HEK293T (cell line): ENCODE data around the gene C4orf17.

Experiments used
- BHLHE40 ChIP-seq: fragments of 450-650 bp; IDR thresholded peaks from 2 replicates; pipeline ENCODE4 v1.6.1; 2016; ENCODE audit warnings: mild to moderate bottlenecking, moderate library complexity, borderline replicate concordance
- ELF4 ChIP-seq: fragments of 450-650 bp; IDR thresholded peaks from 2 replicates; pipeline ENCODE4 v1.6.1; 2017; ENCODE audit warnings: antibody characterized with exemption
- FOXK2 ChIP-seq: fragments of 450-650 bp; IDR thresholded peaks from 2 replicates; pipeline ENCODE4 v1.6.1; 2016; ENCODE audit warnings: mild to moderate bottlenecking
- FOXM1 ChIP-seq: fragments of 450-650 bp; IDR thresholded peaks from 2 replicates; pipeline ENCODE4 v1.6.1; 2017; ENCODE audit warnings: mild to moderate bottlenecking, borderline replicate concordance
- HDGF ChIP-seq: fragments of 450-650 bp; IDR thresholded peaks from 2 replicates; pipeline ENCODE4 v1.6.1; 2017; ENCODE audit warnings: antibody characterized with exemption, borderline replicate concordance
- L3MBTL2 ChIP-seq: fragments of 450-650 bp; conservative IDR thresholded peaks from 2 replicates; pipeline ENCODE4 v1.6.1; 2016; ENCODE audit warnings: mild to moderate bottlenecking
- LEF1 ChIP-seq: fragments of 450-650 bp; IDR thresholded peaks from 2 replicates; pipeline ENCODE4 v1.6.1; 2017; ENCODE audit warnings: mild to moderate bottlenecking, borderline replicate concordance
- SUZ12 ChIP-seq: fragments of 450-650 bp; IDR thresholded peaks from 2 replicates; pipeline ENCODE4 v1.6.1; 2016; ENCODE audit warnings: mild to moderate bottlenecking
- TF ChIP-seq, protein P1 (sequence below): fragments of 450-650 bp; IDR thresholded peaks from 2 replicates; pipeline ENCODE4 v1.6.1; 2016

DNA sequence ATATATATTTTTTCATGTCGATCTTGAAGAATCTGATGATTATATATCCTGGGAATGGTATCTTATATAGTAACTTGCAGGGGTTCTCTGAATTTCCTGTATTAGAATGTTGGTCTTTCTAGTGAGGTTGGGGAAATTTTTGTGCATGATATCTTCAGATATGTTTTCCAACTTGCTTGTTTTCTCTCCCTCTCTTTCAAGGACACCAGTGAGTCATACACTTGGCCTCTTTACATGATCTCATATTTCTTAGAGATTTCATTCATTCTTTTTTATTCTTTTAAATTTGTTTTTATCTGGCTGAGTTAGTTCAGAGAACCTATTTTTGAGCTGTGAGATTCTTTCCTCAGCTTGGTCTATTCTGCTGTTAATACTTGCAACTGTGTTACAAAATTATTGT is 27.2 kb upstream of the C4orf17 start:
- no peak for TF ChIP-seq SUZ12
- no peak for TF ChIP-seq HDGF
- no peak for TF ChIP-seq FOXK2
- no peak for TF ChIP-seq ELF4
- TF ChIP-seq L3MBTL2 = no peak
- TF ChIP-seq LEF1 = no peak
- no peak for TF ChIP-seq BHLHE40
- TF ChIP-seq, protein P1, sequence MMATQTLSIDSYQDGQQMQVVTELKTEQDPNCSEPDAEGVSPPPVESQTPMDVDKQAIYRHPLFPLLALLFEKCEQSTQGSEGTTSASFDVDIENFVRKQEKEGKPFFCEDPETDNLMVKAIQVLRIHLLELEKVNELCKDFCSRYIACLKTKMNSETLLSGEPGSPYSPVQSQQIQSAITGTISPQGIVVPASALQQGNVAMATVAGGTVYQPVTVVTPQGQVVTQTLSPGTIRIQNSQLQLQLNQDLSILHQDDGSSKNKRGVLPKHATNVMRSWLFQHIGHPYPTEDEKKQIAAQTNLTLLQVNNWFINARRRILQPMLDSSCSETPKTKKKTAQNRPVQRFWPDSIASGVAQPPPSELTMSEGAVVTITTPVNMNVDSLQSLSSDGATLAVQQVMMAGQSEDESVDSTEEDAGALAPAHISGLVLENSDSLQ = no peak
- no peak for TF ChIP-seq FOXM1
